ENCODE results near the gene PECR. TPM values are rescaled to one million over a fixed set of nuclear protein-coding genes. Genes with fewer than 3 reads are reported as not detected.

Gene PECR
- total and polyA plus RNA-seq, 2 donors (not counting 1 experiment from before 2014, with no cell fraction given), result 9.5 to 16.5 TPM

DNA sequence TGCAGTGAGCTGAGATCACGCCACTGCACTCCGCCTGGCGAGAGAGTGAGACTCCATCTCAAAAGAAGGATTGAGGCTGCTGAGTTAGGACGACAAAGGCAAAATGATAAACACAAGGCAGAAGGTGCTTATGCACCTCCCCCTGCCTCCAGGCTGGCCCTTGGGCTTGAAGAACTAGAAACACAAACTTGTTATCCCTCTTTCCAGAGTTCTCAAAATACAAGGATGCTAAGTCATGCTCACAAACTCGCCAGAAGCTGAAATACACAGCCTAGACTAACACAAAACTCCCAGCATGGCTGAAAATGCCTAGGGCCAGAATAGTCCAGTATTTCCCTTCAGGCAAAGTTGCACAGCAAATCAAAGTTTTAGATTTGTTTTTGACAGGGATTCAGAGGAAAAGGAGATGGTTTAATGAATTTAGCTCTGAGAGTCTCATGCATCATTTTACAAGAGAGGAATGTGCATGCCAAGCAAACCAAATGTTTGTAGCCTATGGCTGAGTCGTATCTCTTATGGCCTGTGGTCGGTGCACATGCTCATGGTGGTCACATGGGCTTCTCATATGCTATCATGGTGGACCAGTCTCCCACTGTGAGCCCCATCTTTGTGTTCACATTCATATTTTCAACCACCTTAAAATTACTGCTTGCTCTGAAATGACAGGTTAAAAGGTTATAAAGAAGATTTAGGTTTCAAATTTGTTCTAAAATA is 52.0 kb downstream of the PECR start:
- DNase-seq (no peak), ATAC-seq (ENCODE audit: low read depth) (no peak)
- no peaks in the 10 kb centered on the region for H3K79me2 ChIP-seq (ENCODE audit: control insufficient read depth, insufficient read depth, low read length)
- H3K4me3 Mint-ChIP-seq, result no peak overlapping the region
- H3K4me1 Mint-ChIP-seq, result peaks cover 8% of the 10 kb centered on the region
- no peak overlapping the region for H3K27ac Mint-ChIP-seq
- 100% methylated on average over 5 of the region's 7 CpGs for WGBS (ENCODE audit: insufficient coverage)
- H4K20me1 ChIP-seq (ENCODE audit: control insufficient read depth, insufficient read depth, low read length, poor library complexity, severe bottlenecking), result no peaks in the 10 kb centered on the region
- no peaks in the 10 kb centered on the region for H3K9me3 ChIP-seq (ENCODE audit: control extremely low read depth in 1 of 3, control insufficient read depth in 2 of 3, insufficient read depth in 1 of 3, low read length in 2 of 3)
- no peaks in the 10 kb centered on the region for H3K27me3 ChIP-seq (replicated peaks in 1 of 4; ENCODE audit: control extremely low read depth in 1 of 4, control insufficient read depth in 3 of 4, insufficient read depth in 4 of 4, low read length in 3 of 4)
- H3K27ac ChIP-seq (ENCODE audit: low read length in 2 of 2), result no peak overlapping the region
- no peak overlapping the region for H2AFZ ChIP-seq (ENCODE audit: insufficient read depth, low read depth, low read length, poor library complexity, severe bottlenecking)
- TF ChIP-seq, protein P1, sequence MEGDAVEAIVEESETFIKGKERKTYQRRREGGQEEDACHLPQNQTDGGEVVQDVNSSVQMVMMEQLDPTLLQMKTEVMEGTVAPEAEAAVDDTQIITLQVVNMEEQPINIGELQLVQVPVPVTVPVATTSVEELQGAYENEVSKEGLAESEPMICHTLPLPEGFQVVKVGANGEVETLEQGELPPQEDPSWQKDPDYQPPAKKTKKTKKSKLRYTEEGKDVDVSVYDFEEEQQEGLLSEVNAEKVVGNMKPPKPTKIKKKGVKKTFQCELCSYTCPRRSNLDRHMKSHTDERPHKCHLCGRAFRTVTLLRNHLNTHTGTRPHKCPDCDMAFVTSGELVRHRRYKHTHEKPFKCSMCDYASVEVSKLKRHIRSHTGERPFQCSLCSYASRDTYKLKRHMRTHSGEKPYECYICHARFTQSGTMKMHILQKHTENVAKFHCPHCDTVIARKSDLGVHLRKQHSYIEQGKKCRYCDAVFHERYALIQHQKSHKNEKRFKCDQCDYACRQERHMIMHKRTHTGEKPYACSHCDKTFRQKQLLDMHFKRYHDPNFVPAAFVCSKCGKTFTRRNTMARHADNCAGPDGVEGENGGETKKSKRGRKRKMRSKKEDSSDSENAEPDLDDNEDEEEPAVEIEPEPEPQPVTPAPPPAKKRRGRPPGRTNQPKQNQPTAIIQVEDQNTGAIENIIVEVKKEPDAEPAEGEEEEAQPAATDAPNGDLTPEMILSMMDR (IDR thresholded peaks at IDR 0.05), result no peak
- no peak for TF ChIP-seq EZH2 (IDR thresholded peaks at IDR 0.05; ENCODE audit: borderline replicate concordance, insufficient read depth, low read depth, low read length, poor library complexity, severe bottlenecking)
- no peak overlapping the region for H3K9ac ChIP-seq (ENCODE audit: low read length)
- ChIA-PET POLR2A (no interaction called here), CTCF (interaction anchor here (0.5 to 1.4 kb wide), 2 partner anchors 18 to 637 kb away, joined by 3 to 5 read pairs; no protein-coding TSS in a partner anchor)
- no peak overlapping the region for H3K4me2 ChIP-seq (replicated peaks; ENCODE audit: low read depth, low read length, poor library complexity, severe bottlenecking)
- no peak overlapping the region for H3K4me3 ChIP-seq (ENCODE audit: control extremely low read depth in 1 of 5, extremely low read depth in 1 of 5, insufficient read depth in 1 of 5, low read depth in 2 of 5, low read length in 4 of 5)
- no peaks in the 10 kb centered on the region for H3K9me3 Mint-ChIP-seq (ENCODE audit: insufficient read depth)
- intact Hi-C loops (cut with micrococcal nuclease), result loop anchor here (10.0 kb wide), 1 partner anchor 1685 kb away; no protein-coding TSS in a partner anchor
- no peaks in the 10 kb centered on the region for H3K27me3 Mint-ChIP-seq
- H3K4me1 ChIP-seq (ENCODE audit: control insufficient read depth in 2 of 2, insufficient read depth in 2 of 2, low read length in 2 of 2), result peaks cover 0 to 5% of the 10 kb centered on the region in 2 donors
- H3K36me3 ChIP-seq (replicated peaks in 1 of 2; ENCODE audit: control extremely low read depth in 1 of 2, control insufficient read depth in 1 of 2, extremely low read depth in 1 of 2, insufficient read depth in 2 of 2, low read length in 1 of 2), result no peaks in the 10 kb centered on the region

DNA sequence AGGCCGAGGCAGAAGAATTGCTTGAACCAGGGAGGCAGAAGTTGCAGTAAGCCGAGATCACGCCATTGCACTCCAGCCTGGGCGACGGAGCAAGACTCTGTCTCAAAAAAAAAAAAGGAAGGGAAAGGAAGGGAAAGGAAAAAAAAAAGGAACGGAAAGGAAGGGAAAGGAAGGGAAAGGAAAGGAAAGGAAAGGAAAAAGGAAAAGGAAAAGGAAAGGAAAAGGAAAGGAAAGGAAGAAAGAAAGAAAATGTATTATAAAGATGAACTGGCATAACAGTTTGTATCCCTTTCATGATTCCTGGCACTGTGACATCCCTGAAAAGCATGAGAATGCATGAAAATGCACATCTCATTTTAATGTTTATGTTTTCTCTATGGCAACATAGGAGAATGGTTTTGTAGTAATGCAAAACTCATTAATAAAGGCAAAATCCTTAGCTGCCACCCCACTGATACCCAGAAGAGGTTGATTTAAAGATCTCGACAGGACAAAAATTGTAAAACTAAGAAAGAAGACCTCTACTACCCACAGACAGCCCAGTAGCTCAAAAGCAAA is 56.8 kb downstream of the PECR start:
- Mint-ChIP-seq H3K4me3 (no peak overlapping the region), H3K27me3 (no peaks in the 10 kb centered on the region), H3K4me1 (no peaks in the 10 kb centered on the region), H3K9me3 (ENCODE audit: insufficient read depth) (no peaks in the 10 kb centered on the region), H3K27ac (no peak overlapping the region)
- Histone ChIP-seq H2AFZ (ENCODE audit: insufficient read depth, low read depth, low read length, poor library complexity, severe bottlenecking) (no peak overlapping the region), H3K4me1 (ENCODE audit: control insufficient read depth in 2 of 2, insufficient read depth in 2 of 2, low read length in 2 of 2) (no peaks in the 10 kb centered on the region), H3K36me3 (replicated peaks in 1 of 2; ENCODE audit: control extremely low read depth in 1 of 2, control insufficient read depth in 1 of 2, extremely low read depth in 1 of 2, insufficient read depth in 2 of 2, low read length in 1 of 2) (no peaks in the 10 kb centered on the region), H3K27ac (ENCODE audit: low read length in 2 of 2) (no peak overlapping the region), H3K27me3 (replicated peaks in 1 of 4; ENCODE audit: control extremely low read depth in 1 of 4, control insufficient read depth in 3 of 4, insufficient read depth in 4 of 4, low read length in 3 of 4) (no peaks in the 10 kb centered on the region), H4K20me1 (ENCODE audit: control insufficient read depth, insufficient read depth, low read length, poor library complexity, severe bottlenecking) (no peaks in the 10 kb centered on the region), H3K9ac (ENCODE audit: low read length) (no peak overlapping the region), H3K9me3 (ENCODE audit: control extremely low read depth in 1 of 3, control insufficient read depth in 2 of 3, insufficient read depth in 1 of 3, low read length in 2 of 3) (no peaks in the 10 kb centered on the region), H3K4me2 (replicated peaks; ENCODE audit: low read depth, low read length, poor library complexity, severe bottlenecking) (no peak overlapping the region), H3K4me3 (ENCODE audit: control extremely low read depth in 1 of 5, extremely low read depth in 1 of 5, insufficient read depth in 1 of 5, low read depth in 2 of 5, low read length in 4 of 5) (no peak overlapping the region), H3K79me2 (ENCODE audit: control insufficient read depth, insufficient read depth, low read length) (no peaks in the 10 kb centered on the region)
- ChIA-PET POLR2A (no interaction called here), CTCF (interaction anchor here (0.7 to 6.6 kb wide), 6 partner anchors 9 to 73 kb away, joined by 3 to 53 read pairs (median 4); partner anchors contain the start of gene MREG)
- ATAC-seq (ENCODE audit: low read depth) (no peak), DNase-seq (no peak)
- intact Hi-C loops (cut with micrococcal nuclease), result no loop called here
- WGBS (ENCODE audit: insufficient coverage), result 95% methylated on average over 6 of the region's 7 CpGs
- no peak for TF ChIP-seq EZH2 (IDR thresholded peaks at IDR 0.05; ENCODE audit: borderline replicate concordance, insufficient read depth, low read depth, low read length, poor library complexity, severe bottlenecking)
- TF ChIP-seq, protein P1 (IDR thresholded peaks at IDR 0.05), result no peak

All from B cell (primary cell).